Fibroblast of lung (primary cell): ENCODE data around the gene CRIP2. TPM values are rescaled to one million over a fixed set of nuclear protein-coding genes. Genes with fewer than 3 reads are reported as not detected.

ENCODE experiments used
- DNase-seq, 2 donors: peaks; one replicate each; pipeline versions ENCODE4 v3.0.0 to v3.0.0-alpha.2; 2010; ENCODE audit warnings: low read depth in 2 of 2
- H2AFZ ChIP-seq: 2 replicates; pipeline ENCODE4 v1.5.1; 2012; ENCODE audit warnings: low read length, control low read depth, inconsistent platforms
- H3K27ac ChIP-seq: 2 replicates; pipeline ENCODE4 v1.5.1; 2011; ENCODE audit warnings: low read length, control low read depth; ENCODE audit not compliant: insufficient read depth
- H3K27me3 ChIP-seq: 2 replicates; pipeline ENCODE4 v1.5.1; 2011; ENCODE audit warnings: mild to moderate bottlenecking, low read length; ENCODE audit not compliant: control insufficient read depth, insufficient read depth
- H3K36me3 ChIP-seq: 2 replicates; pipeline ENCODE4 v1.5.1; 2011; ENCODE audit warnings: low read length; ENCODE audit not compliant: control insufficient read depth, insufficient read depth
- H3K4me1 ChIP-seq: 2 replicates; pipeline ENCODE4 v1.5.1; 2011; ENCODE audit warnings: low read length; ENCODE audit not compliant: control insufficient read depth, insufficient read depth; ENCODE audit errors: extremely low read depth
- H3K4me2 ChIP-seq: 2 replicates; pipeline ENCODE4 v1.5.1; 2011; ENCODE audit warnings: low read length, control low read depth; ENCODE audit not compliant: insufficient read depth; ENCODE audit errors: extremely low read depth
- H3K4me3 ChIP-seq, 4 experiments: fragments of 200-600 bp in 1 of 4; sonication (generic) in 1 of 4; replicated peaks in 1 of 4; 2 replicates each; pipeline ENCODE4 v1.5.1; 2011 to 2016; ENCODE audit warnings: low read length in 4 of 4, low read depth in 3 of 4, mild to moderate bottlenecking in 3 of 4, control low read depth in 2 of 4, inconsistent platforms in 1 of 4, mixed read lengths in 1 of 4; ENCODE audit not compliant: insufficient read depth in 1 of 4; ENCODE audit errors: control extremely low read depth in 1 of 4
- H3K79me2 ChIP-seq: 2 replicates; pipeline ENCODE4 v1.5.1; 2012; ENCODE audit warnings: mild to moderate bottlenecking, low read length, inconsistent platforms; ENCODE audit not compliant: control insufficient read depth, insufficient read depth
- H3K9ac ChIP-seq: 2 replicates; pipeline ENCODE4 v1.5.1; 2011; ENCODE audit warnings: mild to moderate bottlenecking, low read length, control low read depth; ENCODE audit not compliant: insufficient read depth
- H3K9me3 ChIP-seq: 2 replicates; pipeline ENCODE4 v1.5.1; 2012; ENCODE audit warnings: low read depth, low read length; ENCODE audit not compliant: control insufficient read depth, insufficient read depth
- H4K20me1 ChIP-seq: 2 replicates; pipeline ENCODE4 v1.5.1; 2011; ENCODE audit warnings: low read length; ENCODE audit not compliant: control insufficient read depth, insufficient read depth; ENCODE audit errors: extremely low read depth
- CTCF ChIP-seq, 2 donors: IDR thresholded peaks in 1 of 2; conservative IDR thresholded peaks in 1 of 2; 1 replicate in 1 of 2; 2 replicates in 1 of 2; pipeline ENCODE4 v1.5.1; 2011 to 2012; ENCODE audit warnings: low read length in 2 of 2, control low read depth in 1 of 2, inconsistent platforms in 1 of 2, low read depth in 1 of 2, mild to moderate bottlenecking in 1 of 2
- EZH2 ChIP-seq: IDR thresholded peaks from 2 replicates; pipeline ENCODE4 v1.5.1; 2012; ENCODE audit warnings: low read length, control low read depth, mild to moderate bottlenecking; ENCODE audit errors: missing control alignments
- polyA plus RNA-seq, 2 donors: library from polyadenylated mRNA; depleted of rRNA in 1 of 2; stranded (reverse) in 1 of 2; unstranded in 1 of 2; fragments of >200 nt; gene quantifications; 2 replicates each; pipeline ENCODE4 v1.2.1, GENCODE V29; 2011 to 2012; ENCODE audit warnings: missing spikeins in 1 of 2
- total RNA-seq: library from RNA; depleted of rRNA; stranded (reverse); fragments of >200 nt; gene quantifications from 2 replicates; pipeline ENCODE4 v1.2.1, GENCODE V29; 2014

CRIP2 gene
- total and polyA plus RNA-seq, 2 donors (not counting 1 experiment from before 2014, with no cell fraction given) = 58.9 to 68.5 TPM

GRCh38 chr14:105486974-105487448 lies 12.4 kb downstream of the CRIP2 start:
- no peak for TF ChIP-seq CTCF (conservative IDR thresholded peaks at IDR 0.05 in 1 of 2, IDR thresholded peaks at IDR 0.05 in 1 of 2; ENCODE audit: low read depth in 1 of 2, low read length in 2 of 2)
- TF ChIP-seq EZH2 = peak; percentile 77
- peaks cover 19% of the 10 kb centered on the region for H3K27me3 ChIP-seq
- peak overlapping the region; percentile 37 for H3K9ac ChIP-seq
- H3K27ac ChIP-seq = no peak overlapping the region
- peaks cover 10% of the 10 kb centered on the region for H3K4me1 ChIP-seq
- H3K4me3 ChIP-seq = peak overlapping the region in 1 of 4 experiments; percentile 27
- H3K79me2 ChIP-seq = peaks cover 2% of the 10 kb centered on the region
- H3K4me2 ChIP-seq = peak overlapping the region; percentile 64
- no peak for DNase-seq
- no peak overlapping the region for H2AFZ ChIP-seq
- H4K20me1 ChIP-seq = no peaks in the 10 kb centered on the region
- no peaks in the 10 kb centered on the region for H3K9me3 ChIP-seq
- no peaks in the 10 kb centered on the region for H3K36me3 ChIP-seq

- no peak for DNase-seq
- Histone ChIP-seq H3K9me3 (no peaks in the 10 kb centered on the region), H3K36me3 (no peaks in the 10 kb centered on the region), H3K9ac (peak overlapping the region; percentile 37), H3K4me3 (peak overlapping the region in 1 of 4 experiments; percentile 27), H3K27ac (no peak overlapping the region), H3K79me2 (peaks cover 3% of the 10 kb centered on the region), H3K27me3 (peaks cover 19% of the 10 kb centered on the region), H3K4me1 (peaks cover 5% of the 10 kb centered on the region), H3K4me2 (peak overlapping the region; percentile 64), H2AFZ (no peak overlapping the region), H4K20me1 (no peaks in the 10 kb centered on the region)
- TF ChIP-seq EZH2 (peak; percentile 46), CTCF (conservative IDR thresholded peaks at IDR 0.05 in 1 of 2, IDR thresholded peaks at IDR 0.05 in 1 of 2; ENCODE audit: low read depth in 1 of 2, low read length in 2 of 2) (no peak)
Observed at GRCh38 chr14:105487449-105487985, 12.9 kb downstream of the CRIP2 start.

GRCh38 chr14:105487986-105488777 lies 13.6 kb downstream of the CRIP2 start:
- TF ChIP-seq CTCF (conservative IDR thresholded peaks at IDR 0.05 in 1 of 2, IDR thresholded peaks at IDR 0.05 in 1 of 2; ENCODE audit: low read depth in 1 of 2, low read length in 2 of 2) = no peak
- TF ChIP-seq EZH2 = no peak
- peaks cover 19% of the 10 kb centered on the region for H3K27me3 ChIP-seq
- no peak overlapping the region for H3K4me2 ChIP-seq
- H3K9ac ChIP-seq = no peak overlapping the region
- H2AFZ ChIP-seq = no peak overlapping the region
- H4K20me1 ChIP-seq = no peaks in the 10 kb centered on the region
- H3K9me3 ChIP-seq = no peaks in the 10 kb centered on the region
- H3K4me1 ChIP-seq = peaks cover 4% of the 10 kb centered on the region
- no peak overlapping the region for H3K27ac ChIP-seq
- H3K4me3 ChIP-seq = no peak overlapping the region
- H3K79me2 ChIP-seq = peaks cover 3% of the 10 kb centered on the region
- DNase-seq = no peak
- no peaks in the 10 kb centered on the region for H3K36me3 ChIP-seq
